GM18526 (cell line): ENCODE measurements around the gene CD9.

Source experiments
- POLR2A ChIP-seq: IDR thresholded peaks from 3 replicates; pipeline ENCODE4 v1.6.1; 2011; ENCODE audit not compliant: insufficient read length; ENCODE audit errors: extremely low read depth

The CD9 gene

DNA sequence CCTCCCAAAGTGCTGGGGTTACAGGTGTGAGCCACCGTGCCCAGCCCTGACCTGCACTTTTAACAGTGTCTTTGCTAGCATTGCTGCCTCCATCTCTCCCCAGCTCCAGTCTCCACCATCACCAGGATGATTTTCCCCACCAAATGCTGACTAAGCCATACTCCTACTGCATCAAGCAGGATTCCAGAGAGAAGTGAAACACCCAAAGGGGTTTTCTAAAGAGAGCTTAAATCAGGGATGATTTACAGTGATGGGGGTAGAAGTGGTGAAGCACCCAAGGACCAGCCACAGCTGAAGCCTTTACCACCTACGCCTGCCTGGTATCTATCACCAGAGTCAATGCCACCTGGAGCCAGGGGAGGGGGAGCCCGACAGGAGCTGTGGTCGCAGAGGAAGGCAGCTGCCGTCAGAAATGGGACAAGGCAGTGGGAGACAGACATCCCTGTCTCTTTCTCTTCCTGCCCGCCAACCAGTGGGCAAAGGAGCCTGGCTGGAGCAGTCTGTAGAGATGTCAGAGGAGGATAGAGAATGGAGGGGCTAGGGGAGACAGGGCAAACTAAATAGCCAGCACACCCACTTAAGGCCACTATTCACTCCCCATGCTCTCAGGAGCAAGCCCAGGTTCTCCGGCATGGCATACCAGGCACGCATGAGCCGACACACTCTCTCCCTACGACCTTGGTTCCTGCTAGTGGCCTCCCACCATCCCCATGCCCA, 22.4 kb upstream of the CD9 start:
- no peak for TF ChIP-seq POLR2A

DNA sequence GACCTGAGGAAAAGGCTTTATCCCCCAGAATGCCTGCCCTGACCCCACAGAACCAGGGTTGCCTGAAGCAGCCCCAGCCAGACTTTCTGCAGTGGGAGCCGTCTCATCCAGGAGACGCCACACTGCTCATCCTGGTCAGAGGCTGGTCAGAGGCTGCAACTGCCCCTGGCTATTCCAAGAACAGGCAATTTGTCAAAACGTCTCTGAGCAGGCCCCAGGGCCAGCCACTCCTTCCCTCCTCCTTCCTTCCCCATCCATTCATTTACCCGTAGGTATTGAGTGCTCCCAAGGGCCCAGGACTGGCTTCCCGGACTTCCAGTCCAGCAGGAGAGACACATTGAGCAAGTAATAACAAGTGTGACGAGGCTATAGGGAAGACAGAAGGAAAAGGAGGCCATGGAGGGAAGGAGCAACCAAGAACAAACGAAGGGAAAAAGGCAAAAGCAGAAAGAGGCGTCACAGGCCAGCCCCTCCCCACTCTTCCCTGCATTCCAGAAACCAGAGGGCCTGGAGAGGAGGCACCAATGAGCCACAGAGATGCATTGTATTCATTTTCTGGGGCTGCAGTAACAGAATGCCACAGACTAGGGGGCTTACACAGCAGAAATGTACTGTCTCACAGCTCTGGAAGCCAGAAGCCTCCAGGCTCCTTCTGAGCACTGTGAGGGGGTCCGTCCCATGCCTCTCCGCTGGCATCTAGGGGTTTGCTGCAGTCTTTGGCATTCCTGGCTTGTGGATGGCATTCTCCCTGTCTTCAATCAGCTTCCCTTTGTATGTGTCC, 21.0 kb upstream of the CD9 start:
- TF ChIP-seq POLR2A: no peak

DNA sequence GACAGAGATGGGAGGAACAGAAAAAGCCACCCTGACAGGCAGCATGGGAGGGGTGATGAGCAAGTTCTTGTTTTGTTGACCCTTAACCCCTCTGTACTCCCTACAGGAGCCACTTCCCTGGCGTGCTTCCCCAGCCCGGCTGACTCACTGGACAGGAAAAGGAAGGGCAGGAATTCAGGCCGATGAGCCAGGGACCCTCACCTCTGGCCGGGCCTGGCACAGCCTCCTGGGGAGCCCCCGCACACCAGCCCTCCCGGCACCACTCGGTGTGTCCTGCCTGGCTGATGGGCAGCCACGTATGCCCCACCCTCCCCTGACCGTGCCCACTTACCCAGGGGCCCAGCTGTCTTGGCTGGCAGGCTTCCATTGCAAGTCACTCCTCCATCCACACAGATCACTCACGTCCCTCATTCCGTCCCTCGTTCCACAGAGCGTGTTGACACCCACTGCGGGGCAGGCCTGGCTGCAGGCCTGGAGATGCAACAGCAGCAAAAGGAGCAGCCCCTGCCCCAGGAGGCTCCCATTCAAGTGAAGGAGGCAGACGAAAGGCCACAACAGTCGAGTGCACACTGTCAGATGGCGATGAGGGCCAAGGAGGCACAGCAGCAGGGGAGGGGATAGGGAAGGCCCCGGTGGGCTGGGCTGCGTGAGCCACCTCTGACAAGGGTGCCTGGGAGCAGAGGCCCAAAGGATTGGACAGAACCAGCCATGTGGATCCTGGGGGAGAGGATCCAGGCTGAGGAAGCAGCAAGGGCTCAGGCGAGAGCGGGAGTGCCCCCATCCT, 19.7 kb upstream of the CD9 start:
- TF ChIP-seq POLR2A: no peak

DNA sequence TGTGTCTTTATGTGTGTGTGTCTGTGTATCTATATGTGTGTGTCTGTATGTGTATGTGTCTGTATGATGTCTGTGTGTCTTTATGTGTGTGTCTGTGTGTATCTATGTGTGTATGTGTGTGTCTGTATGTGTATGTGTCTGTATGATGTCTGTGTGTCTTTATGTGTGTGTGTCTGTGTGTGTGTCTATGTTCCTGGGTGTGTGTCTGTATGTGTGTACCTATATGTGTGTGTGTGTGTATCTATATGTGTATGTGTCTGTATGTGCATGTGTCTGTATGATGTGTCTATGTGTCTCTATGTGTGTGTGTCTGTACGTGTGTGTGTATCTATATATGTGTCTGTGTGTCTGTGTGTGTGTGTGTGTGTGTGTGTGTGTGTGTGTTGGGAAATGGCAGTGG, 19.0 kb upstream of the CD9 start:
- TF ChIP-seq POLR2A: no peak

DNA sequence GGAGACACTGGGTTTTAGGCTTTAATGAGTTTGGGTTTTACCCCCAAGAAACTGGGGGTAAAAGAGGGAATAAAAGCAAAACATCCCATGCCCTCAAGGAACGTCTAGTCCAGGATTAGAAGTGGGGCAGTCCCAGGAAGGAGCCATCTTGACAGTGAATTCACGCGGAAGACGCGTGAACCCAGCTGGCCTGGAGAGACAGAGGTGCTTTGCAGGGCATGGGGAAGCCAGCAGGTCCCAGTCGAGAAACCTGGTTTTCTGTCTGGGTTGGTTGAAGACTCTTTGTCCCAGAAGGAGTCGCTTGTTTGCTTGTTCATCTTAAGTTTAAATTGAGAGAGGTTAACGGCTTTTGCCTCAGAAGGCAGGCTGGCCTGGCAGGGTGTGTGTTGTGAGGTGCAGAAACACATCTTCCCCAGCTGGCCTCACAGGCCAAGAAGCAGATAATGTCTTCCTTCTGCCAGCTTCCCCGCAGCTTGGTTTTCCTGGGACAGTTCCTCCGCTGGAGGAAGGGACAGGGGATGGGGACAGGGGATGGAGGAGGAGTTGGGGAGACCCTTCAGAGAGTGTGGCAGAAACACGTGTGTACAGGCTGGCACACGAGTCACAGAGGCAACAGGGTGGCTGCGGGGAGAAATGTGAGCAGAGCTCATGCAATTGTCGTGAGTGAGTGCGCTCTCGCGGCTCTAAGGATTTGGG, 18.5 kb upstream of the CD9 start:
- no peak for TF ChIP-seq POLR2A

DNA sequence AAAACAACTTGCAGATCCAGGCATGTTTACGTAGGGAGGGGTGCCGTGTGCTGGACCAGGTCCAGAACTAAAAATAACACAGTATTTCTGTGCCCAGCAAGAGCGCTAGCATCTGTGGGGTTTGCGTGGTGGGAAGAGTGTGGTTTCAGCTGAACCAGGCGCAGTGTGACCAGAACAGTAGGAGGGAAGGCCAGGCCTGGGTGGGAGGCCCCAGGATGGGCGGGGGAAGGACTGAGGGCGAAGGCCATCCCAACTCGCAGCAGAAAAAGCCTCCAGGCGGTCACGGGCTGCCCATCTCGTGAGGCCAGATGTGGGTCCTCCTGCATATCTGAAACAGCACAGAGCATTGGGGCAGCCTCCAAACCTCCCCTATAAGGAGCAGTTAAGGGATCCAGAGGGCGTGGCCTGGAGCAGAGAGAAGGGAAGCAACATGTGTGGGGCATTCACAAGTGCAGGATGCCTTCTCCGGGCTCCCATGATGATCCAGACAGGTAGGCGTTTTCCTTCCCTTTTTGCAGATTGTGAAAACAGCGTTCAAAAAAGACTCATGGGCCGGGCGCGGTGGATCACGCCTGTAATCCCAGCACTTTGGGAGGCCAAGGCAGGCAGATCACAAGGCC, 17.8 kb upstream of the CD9 start:
- TF ChIP-seq POLR2A: no peak

DNA sequence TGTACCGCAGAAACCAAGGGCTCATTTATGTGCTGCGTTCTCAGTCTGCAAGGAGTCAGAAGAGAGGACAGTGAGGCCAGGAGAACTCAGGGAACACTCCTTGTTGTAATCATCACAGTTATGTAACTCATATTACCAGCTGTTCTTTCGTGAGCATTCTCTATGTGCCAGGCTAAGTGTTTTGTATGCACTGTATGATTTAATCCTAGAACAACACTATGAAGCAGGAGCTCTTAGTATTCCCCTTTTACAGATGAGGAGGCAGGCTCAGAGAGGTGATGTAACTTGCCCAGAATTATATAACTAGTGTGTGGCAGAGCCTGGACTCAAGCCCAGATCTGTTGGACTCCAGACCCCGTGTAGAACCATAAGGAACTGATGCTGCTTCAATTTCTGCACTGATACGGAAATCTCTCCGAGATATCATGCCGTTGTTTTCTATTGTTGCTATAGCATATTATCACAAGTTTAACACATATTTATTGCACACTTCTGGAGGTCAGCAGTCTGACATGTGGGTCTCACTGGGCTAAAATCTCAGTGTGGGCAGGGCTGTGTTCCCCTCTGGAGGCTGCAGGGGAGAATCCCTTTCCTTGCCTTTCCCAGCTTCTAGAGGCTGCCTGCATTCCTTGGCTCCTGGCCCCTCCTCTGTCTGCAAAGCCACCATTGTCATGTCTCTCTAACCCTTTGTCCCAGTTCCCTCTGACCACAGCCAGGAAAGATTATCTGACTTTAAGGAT, 16.3 kb upstream of the CD9 start:
- no peak for TF ChIP-seq POLR2A

DNA sequence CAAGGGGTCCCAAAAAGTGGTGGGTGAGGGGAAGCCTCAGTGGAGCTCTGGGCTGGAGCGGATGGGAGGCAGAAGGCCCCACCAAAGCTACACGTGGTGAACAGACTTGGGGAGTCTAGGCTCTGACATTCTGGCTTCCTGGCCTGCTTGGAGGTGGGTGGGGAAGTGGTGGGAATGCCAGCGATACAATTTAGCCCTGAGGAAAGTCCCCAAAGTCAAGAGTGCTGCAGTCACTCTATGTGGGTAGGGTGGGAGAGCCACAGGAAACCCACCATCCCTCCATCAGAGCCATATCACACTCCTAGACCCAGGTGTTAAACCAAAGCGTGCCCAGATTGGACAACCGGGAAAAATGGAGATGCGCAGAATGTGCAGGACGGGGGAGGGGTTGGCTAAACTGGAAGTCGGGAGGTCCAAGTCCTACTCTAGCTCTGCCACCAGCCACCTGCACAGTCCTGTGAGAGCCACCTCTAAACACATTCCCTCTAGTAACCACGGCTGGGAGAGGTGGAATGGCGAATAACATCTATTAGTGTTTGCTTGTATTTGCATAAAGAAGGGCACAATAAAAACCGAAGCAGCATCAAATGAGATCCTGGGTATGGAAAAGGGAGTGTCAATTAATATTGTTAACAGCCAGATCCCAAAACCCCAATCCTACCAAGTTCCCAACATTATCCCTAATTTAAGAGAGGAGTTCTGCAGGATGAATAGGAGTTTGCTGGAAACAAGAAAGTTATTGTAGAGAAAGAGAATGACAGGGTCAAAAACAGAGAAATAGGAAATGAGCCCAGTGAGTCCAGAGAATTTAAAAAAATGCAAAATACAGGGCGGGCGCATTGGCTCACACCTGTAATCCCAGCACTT, 14.0 kb upstream of the CD9 start:
- TF ChIP-seq POLR2A: no peak

DNA sequence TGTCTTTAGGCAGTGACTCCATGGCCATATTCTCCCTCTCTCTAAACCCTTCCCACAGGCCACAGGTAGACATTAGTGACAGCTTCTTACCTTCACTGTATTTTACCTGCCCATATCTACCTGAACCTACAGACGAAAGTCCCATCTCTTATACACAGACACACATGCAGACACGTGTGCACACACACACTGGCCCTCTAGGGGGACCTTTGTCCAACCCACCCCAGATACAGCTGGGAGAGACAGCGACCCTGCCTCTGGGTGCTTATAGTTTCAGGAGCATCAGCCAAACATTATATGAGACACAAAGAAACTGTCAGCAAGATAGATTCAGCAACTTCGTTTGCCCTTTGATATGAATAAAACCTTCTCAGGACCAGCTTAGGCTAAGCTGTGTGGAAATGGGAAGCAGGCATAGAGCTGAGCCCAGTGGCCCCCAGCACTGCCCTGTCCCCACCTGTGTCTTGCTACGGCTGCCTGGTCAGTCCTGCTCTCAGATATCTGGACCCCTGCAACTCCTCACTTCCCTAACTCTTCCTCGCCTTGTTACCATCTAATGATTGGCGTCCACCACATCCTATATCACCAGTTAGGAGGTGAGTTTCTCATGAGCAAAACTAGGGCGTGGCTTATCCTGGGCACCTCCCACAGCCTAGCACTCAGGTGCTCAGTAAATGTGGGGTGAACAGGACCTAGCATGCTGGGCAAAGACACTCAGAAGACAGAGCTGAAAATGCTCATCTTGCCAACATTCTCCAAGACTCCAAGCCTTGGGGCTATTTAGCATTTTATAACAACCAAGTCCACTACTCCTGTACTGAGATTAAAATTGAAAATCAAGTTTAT, 12.0 kb upstream of the CD9 start:
- TF ChIP-seq POLR2A: no peak

DNA sequence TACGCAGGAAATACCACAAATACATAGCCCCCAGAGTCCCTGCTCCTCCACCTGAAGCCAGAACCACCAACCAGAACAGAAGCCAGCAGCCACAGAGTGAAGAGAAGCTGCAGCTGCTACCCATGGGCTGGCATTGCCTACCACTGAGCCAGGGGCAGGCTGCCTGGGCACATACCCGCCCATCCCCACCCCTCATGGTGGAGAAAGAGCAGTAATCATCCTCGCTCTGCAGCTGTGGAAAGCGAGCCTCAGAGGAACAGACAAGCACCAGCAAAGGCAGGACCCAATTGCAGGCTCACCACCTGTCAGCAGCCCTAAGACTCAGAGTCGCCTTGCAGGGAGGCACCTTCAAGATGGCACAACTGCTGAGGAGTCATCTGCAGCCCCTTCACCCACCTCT, 11.2 kb upstream of the CD9 start:
- no peak for TF ChIP-seq POLR2A

DNA sequence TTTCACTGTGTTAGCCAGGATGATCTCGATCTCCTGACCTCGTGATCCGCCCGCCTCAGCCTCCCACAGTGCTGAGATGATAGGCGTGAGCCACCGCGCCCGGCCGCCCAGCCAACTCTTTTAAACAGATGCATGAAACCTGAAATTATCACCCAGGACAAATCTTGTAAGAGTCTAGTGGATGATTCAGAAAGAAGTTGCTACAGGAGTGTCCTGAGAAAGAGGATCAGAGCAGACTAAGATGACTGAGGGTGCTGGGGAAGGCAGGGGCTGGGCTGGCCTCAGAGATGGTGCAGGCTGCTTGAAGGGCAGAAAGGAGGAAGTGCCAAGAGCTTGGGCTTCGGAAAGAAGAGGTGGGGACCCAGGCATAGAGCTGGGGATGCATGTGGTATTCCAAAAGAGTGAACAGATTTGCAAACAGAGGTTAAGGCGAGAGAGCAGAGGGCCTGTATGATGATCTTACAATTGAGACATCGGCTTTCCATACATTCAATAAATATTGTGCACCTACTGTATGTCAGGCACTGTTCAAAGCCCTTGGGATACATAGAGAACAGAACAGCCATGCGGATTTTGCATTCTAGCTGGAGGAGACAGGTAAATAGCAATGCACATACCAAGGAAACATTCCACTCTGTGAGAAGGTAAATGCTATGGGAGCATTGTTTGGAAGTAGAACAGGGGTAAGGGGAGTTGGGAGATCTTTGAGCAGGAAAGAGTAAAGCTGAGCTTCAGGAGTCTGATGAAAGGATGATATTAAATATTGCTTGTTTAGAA, 7.4 kb upstream of the CD9 start:
- TF ChIP-seq POLR2A: no peak
